Cardiac muscle cell (in vitro differentiated cells and primary cell): Measurements from ENCODE around the gene AKT1S1. TPM values are rescaled to one million over a fixed set of nuclear protein-coding genes. Genes with fewer than 3 reads are reported as not detected.

ENCODE experiments used
- DNase-seq, 2 donors: peaks; one replicate each; pipeline versions ENCODE4 v3.0.0 to v3.0.0-alpha.2; 2010 to 2017; ENCODE audit warnings: low read depth in 1 of 2, low spot score in 1 of 2
- H3K27ac ChIP-seq: fragments of 200-600 bp; sonication (generic); 2 replicates; pipeline ENCODE4 v1.5.1; 2016
- H3K27me3 ChIP-seq: fragments of 200-600 bp; sonication (generic); 2 replicates; pipeline ENCODE4 v1.6.0; 2016; ENCODE audit warnings: control low read depth
- H3K36me3 ChIP-seq: fragments of 200-600 bp; sonication (generic); 2 replicates; pipeline ENCODE4 v1.5.1; 2016; ENCODE audit warnings: control low read depth
- H3K4me1 ChIP-seq: fragments of 200-600 bp; sonication (generic); 2 replicates; pipeline ENCODE4 v1.8.1; 2017; ENCODE audit warnings: low read depth, mild to moderate bottlenecking, mixed run types
- H3K4me3 ChIP-seq: fragments of 200-600 bp; sonication (generic); 2 replicates; pipeline ENCODE4 v1.5.1; 2016; ENCODE audit warnings: mild to moderate bottlenecking
- H3K9me3 ChIP-seq: fragments of 200-600 bp; sonication (generic); 2 replicates; pipeline ENCODE4 v1.5.1; 2017; ENCODE audit warnings: low read depth, mild to moderate bottlenecking, control low read depth
- CTCF ChIP-seq: IDR thresholded peaks from 2 replicates; pipeline ENCODE4 v1.5.1; 2012; ENCODE audit warnings: low read depth, mild to moderate bottlenecking, low read length
- polyA plus RNA-seq: library from polyadenylated mRNA; unstranded; fragments of >200 nt; fragmentation: Nextera tagmentation; extraction: Ambion mirVana; gene quantifications from 2 replicates; pipeline ENCODE4 v1.2.1, GENCODE V29; 2016
- total RNA-seq: library from RNA; depleted of rRNA; stranded (reverse); fragments of >200 nt; gene quantifications from 2 replicates; pipeline ENCODE4 v1.2.3, GENCODE V29; 2016

AKT1S1 gene
- total and polyA plus RNA-seq, 2 experiments from 2014 or later = 27.5 to 66.2 TPM

DNA sequence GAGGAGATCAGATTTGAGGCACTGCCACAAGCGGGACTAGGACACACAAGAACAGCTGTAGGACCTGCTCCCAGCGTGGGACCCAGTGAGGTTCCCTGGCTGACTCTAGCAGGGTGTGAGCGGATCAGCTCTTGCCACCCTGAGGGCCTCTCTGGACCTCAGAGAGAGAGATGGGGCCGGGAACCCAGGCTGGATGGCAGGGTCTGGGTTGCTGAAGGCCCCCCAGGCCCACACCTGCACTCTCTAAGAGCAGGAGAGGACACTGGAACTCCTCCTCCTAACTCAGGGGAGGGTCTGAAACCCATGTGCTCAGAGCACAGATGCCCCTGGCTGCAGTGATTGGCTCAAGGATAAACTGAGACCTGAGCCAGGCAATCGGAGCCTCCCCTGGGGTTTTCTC, 33.0 kb upstream of the AKT1S1 start:
- no peak for TF ChIP-seq CTCF
- DNase-seq = no peak
- H3K27ac ChIP-seq = no peak overlapping the region
- H3K9me3 ChIP-seq = no peaks in the 10 kb centered on the region
- peaks cover 15% of the 10 kb centered on the region for H3K36me3 ChIP-seq
- no peaks in the 10 kb centered on the region for H3K4me1 ChIP-seq
- no peak overlapping the region for H3K4me3 ChIP-seq
- H3K27me3 ChIP-seq = no peaks in the 10 kb centered on the region

- H3K36me3 ChIP-seq = peaks cover 15% of the 10 kb centered on the region
- no peak for DNase-seq
- no peaks in the 10 kb centered on the region for H3K27me3 ChIP-seq
- no peak overlapping the region for H3K4me3 ChIP-seq
- no peaks in the 10 kb centered on the region for H3K4me1 ChIP-seq
- no peak for TF ChIP-seq CTCF
- no peaks in the 10 kb centered on the region for H3K9me3 ChIP-seq
- no peak overlapping the region for H3K27ac ChIP-seq
Measured at GRCh38 chr19:49908480-49909420, 31.6 kb upstream of the AKT1S1 start.

GRCh38 chr19:49907745-49908446, 30.7 kb upstream of the AKT1S1 start:
- Histone ChIP-seq H3K27ac (no peak overlapping the region), H3K27me3 (no peaks in the 10 kb centered on the region), H3K36me3 (peaks cover 15% of the 10 kb centered on the region), H3K4me3 (no peak overlapping the region), H3K9me3 (no peaks in the 10 kb centered on the region), H3K4me1 (no peaks in the 10 kb centered on the region)
- no peak for TF ChIP-seq CTCF
- DNase-seq = no peak

- no peak for TF ChIP-seq CTCF
- no peak for DNase-seq
- Histone ChIP-seq H3K27me3 (no peaks in the 10 kb centered on the region), H3K4me1 (no peaks in the 10 kb centered on the region), H3K36me3 (peaks cover 15% of the 10 kb centered on the region), H3K4me3 (no peak overlapping the region), H3K9me3 (no peaks in the 10 kb centered on the region), H3K27ac (no peak overlapping the region)
Measured at GRCh38 chr19:49906879-49907564, 29.9 kb upstream of the AKT1S1 start.

DNA sequence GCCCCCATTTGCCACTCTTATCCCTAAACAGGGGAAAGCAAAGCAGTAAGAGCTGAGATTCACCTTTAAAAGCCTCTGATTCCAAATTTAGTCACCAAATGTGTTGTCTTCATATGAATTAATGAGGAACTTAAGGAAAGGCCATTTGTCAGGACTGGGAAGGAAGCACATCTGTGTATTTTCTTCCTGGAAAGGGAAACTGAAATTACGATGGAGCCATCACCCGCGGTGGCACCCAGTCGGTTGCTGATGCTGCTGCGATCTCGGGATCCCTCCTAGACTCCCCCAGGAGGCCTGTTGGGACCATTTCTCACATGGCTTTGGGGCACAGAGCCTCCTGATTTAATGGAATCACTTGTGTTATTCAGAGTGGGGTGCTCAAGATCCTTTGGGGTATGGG, 27.0 kb upstream of the AKT1S1 start:
- Histone ChIP-seq H3K9me3 (no peaks in the 10 kb centered on the region), H3K27ac (no peak overlapping the region), H3K36me3 (peaks cover 9% of the 10 kb centered on the region), H3K4me1 (no peaks in the 10 kb centered on the region), H3K27me3 (no peaks in the 10 kb centered on the region), H3K4me3 (no peak overlapping the region)
- no peak for TF ChIP-seq CTCF
- DNase-seq = no peak
